PC-3 (cell line): ENCODE results near the gene FAM216B. TPM values are rescaled to one million over a fixed set of nuclear protein-coding genes. Genes with fewer than 3 reads are reported as not detected.

Experiments used
- ATAC-seq: fragments of 200-7000 bp; cut with Tn5 transposase; 2 replicates; pipeline ENCODE4 v1.9.1; 2020; ENCODE audit warnings: mild to moderate bottlenecking, moderate library complexity
- BruUV-seq: library from RNA; stranded (reverse); fragments of 400-500 nt; replicated peaks from 2 replicates; lab custom pipeline; 2021; lab: Mats Ljungman, UMichigan
- CTCF ChIA-PET: fragments of 300-600 bp; sonication (Branson Sonifier 250); formaldehyde crosslinking; loops from one replicate; lab custom pipeline; 2022; ENCODE audit warnings: antibody characterized with exemption; lab: Charles Lee
- POLR2A ChIA-PET: fragments of 300-600 bp; sonication (Branson Sonifier 250); formaldehyde crosslinking; loops from one replicate; lab custom pipeline; 2022; ENCODE audit warnings: antibody characterized with exemption; ENCODE audit not compliant: unreplicated experiment; lab: Charles Lee
- DNase-seq: peaks from one replicate; pipeline ENCODE4 v3.0.0-alpha.2; 2015
- H2AFZ ChIP-seq: fragments of 300-600 bp; sonication (generic); 2 replicates; pipeline ENCODE4 v1.6.0; 2016; ENCODE audit warnings: antibody characterized with exemption, low read length
- H3F3A ChIP-seq: fragments of 300-600 bp; sonication (generic); one replicate; pipeline ENCODE4 v1.6.0; 2017; ENCODE audit warnings: antibody characterized with exemption, low read length, control low read depth, mild to moderate bottlenecking; ENCODE audit not compliant: unreplicated experiment
- H3K27ac ChIP-seq: fragments of 300-600 bp; sonication (generic); 2 replicates; pipeline ENCODE4 v1.5.1; 2016; ENCODE audit warnings: mild to moderate bottlenecking, low read length
- H3K27me3 ChIP-seq: fragments of 300-600 bp; sonication (generic); 2 replicates; pipeline ENCODE4 v1.6.1; 2016; ENCODE audit warnings: low read length, mixed read lengths
- H3K36me3 ChIP-seq: fragments of 300-600 bp; sonication (generic); 2 replicates; pipeline ENCODE4 v1.6.1; 2016; ENCODE audit warnings: low read depth, mixed run types, low read length, mixed read lengths
- H3K4me1 ChIP-seq: fragments of 300-600 bp; sonication (generic); 2 replicates; pipeline ENCODE4 v1.5.1; 2016; ENCODE audit warnings: low read length; ENCODE audit not compliant: insufficient read depth
- H3K4me2 ChIP-seq: fragments of 300-600 bp; sonication (generic); 2 replicates; pipeline ENCODE4 v1.6.0; 2016; ENCODE audit warnings: low read length
- H3K4me3 ChIP-seq: fragments of 300-600 bp; sonication (generic); 2 replicates; pipeline ENCODE4 v1.5.1; 2016; ENCODE audit warnings: mild to moderate bottlenecking, low read length, mixed read lengths
- H3K79me2 ChIP-seq: fragments of 300-600 bp; sonication (generic); 2 replicates; pipeline ENCODE4 v1.6.1; 2017; ENCODE audit warnings: low read length, mixed read lengths
- H3K9ac ChIP-seq: fragments of 300-600 bp; sonication (generic); 2 replicates; pipeline ENCODE4 v1.6.0; 2016; ENCODE audit warnings: mild to moderate bottlenecking, low read length
- H3K9me2 ChIP-seq: fragments of 300-600 bp; sonication (generic); replicated peaks from 2 replicates; pipeline ENCODE4 v1.6.1; 2016; ENCODE audit warnings: mixed run types, low read length, mixed read lengths
- H3K9me3 ChIP-seq: fragments of 300-600 bp; sonication (generic); 2 replicates; pipeline ENCODE4 v1.6.1; 2016; ENCODE audit warnings: low read length, mixed read lengths
- H4K20me1 ChIP-seq: fragments of 300-600 bp; sonication (generic); 2 replicates; pipeline ENCODE4 v1.6.1; 2016; ENCODE audit warnings: low read length, mixed read lengths
- EZH2 ChIP-seq: fragments of 300-600 bp; sonication (generic); IDR thresholded peaks from one replicate; pipeline ENCODE4 v1.6.1; 2017; ENCODE audit warnings: antibody characterized with exemption, mild to moderate bottlenecking, low read length; ENCODE audit not compliant: unreplicated experiment
- EZH2phosphoT487 ChIP-seq: fragments of 300-600 bp; sonication (generic); IDR thresholded peaks from 2 replicates; pipeline ENCODE4 v1.6.1; 2018; ENCODE audit warnings: mild to moderate bottlenecking, antibody characterized with exemption, low read length, borderline replicate concordance
- intact Hi-C: fragments of 100-400 bp; cut with micrococcal nuclease; formaldehyde crosslinking; loops from 2 replicates; pipeline ENCODE4 v1.9.0; 2023
- total RNA-seq: library from RNA; depleted of rRNA; stranded (reverse); fragments of >200 nt; gene quantifications from 2 replicates; pipeline ENCODE4 v1.2.3, GENCODE V29; 2014
- TF ChIP-seq, protein P1 (sequence below): fragments of 300-600 bp; sonication (generic); conservative IDR thresholded peaks from 2 replicates; pipeline ENCODE4 v1.5.1; 2017; ENCODE audit warnings: antibody characterized with exemption, low read depth, mild to moderate bottlenecking, low read length

Gene FAM216B
- total RNA-seq, 1 experiment from 2014 or later: not detected

DNA sequence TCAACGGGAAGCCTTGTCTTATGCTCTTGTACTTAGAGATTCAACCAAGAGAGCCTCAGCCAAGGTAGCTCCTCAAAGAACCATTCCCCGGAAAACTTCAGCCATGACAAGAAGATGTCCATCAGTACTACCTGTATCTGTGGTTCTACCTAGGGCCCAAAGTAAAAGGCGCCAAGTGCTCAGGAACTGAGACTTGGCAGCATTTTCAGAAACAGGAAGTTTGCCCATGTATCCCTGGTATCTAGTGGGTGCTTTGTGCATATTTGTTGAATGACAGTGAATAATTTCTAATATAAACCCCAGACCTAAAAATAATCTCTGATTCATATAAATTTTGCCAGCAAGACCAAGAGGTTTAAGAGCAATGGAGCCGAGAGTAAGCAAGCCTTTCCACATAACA, 7.2 kb downstream of the FAM216B start:
- DNase-seq: peak; percentile 72
- Histone ChIP-seq H3K4me1 (peaks cover 30% of the 10 kb centered on the region), H3K9ac (peak overlapping the region; percentile 57), H3K9me2 (no peaks in the 10 kb centered on the region), H4K20me1 (no peaks in the 10 kb centered on the region), H3K79me2 (no peaks in the 10 kb centered on the region), H3K27me3 (no peaks in the 10 kb centered on the region), H3K4me3 (peak overlapping the region; percentile 16; the same call in 1 of the 2 replicates), H3K27ac (peak overlapping the region; percentile 92), H3K4me2 (peak overlapping the region; percentile 70), H3F3A (no peaks in the 10 kb centered on the region), H2AFZ (no peak overlapping the region), H3K9me3 (no peaks in the 10 kb centered on the region), H3K36me3 (no peaks in the 10 kb centered on the region)
- CTCF ChIA-PET: no interaction called here
- no TSS peak for BruUV-seq
- POLR2A ChIA-PET: no interaction called here
- peak; percentile 75 for ATAC-seq
- TF ChIP-seq EZH2 (no peak), EZH2phosphoT487 (no peak)
- TF ChIP-seq, protein P1, sequence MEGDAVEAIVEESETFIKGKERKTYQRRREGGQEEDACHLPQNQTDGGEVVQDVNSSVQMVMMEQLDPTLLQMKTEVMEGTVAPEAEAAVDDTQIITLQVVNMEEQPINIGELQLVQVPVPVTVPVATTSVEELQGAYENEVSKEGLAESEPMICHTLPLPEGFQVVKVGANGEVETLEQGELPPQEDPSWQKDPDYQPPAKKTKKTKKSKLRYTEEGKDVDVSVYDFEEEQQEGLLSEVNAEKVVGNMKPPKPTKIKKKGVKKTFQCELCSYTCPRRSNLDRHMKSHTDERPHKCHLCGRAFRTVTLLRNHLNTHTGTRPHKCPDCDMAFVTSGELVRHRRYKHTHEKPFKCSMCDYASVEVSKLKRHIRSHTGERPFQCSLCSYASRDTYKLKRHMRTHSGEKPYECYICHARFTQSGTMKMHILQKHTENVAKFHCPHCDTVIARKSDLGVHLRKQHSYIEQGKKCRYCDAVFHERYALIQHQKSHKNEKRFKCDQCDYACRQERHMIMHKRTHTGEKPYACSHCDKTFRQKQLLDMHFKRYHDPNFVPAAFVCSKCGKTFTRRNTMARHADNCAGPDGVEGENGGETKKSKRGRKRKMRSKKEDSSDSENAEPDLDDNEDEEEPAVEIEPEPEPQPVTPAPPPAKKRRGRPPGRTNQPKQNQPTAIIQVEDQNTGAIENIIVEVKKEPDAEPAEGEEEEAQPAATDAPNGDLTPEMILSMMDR: no peak
- intact Hi-C loops: no loop called here

DNA sequence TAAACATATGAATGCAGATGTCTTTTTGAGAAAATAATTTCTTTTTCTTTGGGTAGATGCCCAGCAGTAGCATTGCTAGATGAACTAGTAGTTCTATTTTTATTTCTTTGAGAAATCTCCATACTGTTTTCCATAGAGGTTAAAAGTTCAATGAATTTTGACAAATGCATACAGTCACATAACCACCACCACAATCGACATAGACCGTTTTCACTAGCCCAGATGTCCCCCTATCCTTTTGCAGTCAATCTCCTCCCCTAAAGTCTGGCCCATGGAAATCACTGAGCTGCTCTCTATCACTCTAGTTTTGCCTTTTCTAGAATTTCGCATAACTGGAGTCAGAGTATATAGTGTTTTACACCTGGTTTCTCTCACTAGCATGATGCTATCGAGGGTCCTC, 10.8 kb downstream of the FAM216B start:
- H3K9me2 ChIP-seq: no peaks in the 10 kb centered on the region
- no peaks in the 10 kb centered on the region for H3F3A ChIP-seq
- TF ChIP-seq EZH2: no peak
- TF ChIP-seq, protein P1: no peak
- no peak for TF ChIP-seq EZH2phosphoT487
- H3K27me3 ChIP-seq: no peaks in the 10 kb centered on the region
- H3K9me3 ChIP-seq: no peaks in the 10 kb centered on the region
- intact Hi-C loops: no loop called here
- peaks cover 30% of the 10 kb centered on the region for H3K4me1 ChIP-seq
- BruUV-seq: no TSS peak
- no peaks in the 10 kb centered on the region for H3K79me2 ChIP-seq
- no peak overlapping the region for H3K4me2 ChIP-seq
- H4K20me1 ChIP-seq: no peaks in the 10 kb centered on the region
- DNase-seq: no peak
- no peak overlapping the region for H3K27ac ChIP-seq
- no peak overlapping the region for H3K4me3 ChIP-seq
- POLR2A ChIA-PET: no interaction called here
- H2AFZ ChIP-seq: no peak overlapping the region
- no peak for ATAC-seq
- no peaks in the 10 kb centered on the region for H3K36me3 ChIP-seq
- H3K9ac ChIP-seq: no peak overlapping the region
- CTCF ChIA-PET: no interaction called here

DNA sequence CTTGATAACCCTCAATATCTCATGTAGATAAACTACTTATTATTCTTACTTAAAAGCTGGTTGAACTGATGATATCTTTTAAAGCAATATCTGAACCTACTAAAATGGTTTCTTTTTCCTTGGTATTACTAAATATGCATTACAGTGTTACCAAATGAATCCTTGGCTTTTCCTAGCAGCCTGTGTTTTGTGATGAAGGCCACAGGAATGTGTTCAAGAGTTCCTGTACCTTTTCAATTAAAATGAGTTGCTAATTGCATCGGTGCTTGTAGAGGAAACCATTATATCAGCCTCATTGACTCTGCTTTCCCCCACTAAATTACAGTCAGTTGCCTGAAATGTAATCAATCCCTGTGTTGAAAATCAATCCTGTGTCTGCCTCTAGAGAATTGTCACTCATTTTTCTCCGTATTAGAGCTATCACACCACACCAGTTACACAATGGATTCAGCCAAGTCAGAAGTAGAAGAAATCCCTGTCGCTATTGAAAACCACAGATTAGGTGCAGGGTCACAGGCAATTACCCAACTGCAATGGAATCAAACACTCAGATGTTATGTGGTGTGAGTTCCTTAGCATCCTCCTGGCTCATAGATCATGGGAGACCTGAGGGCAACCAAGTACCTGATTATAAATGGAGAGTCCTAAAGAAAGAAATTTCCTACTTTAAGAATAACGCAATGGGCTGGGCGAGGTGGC, 13.3 kb downstream of the FAM216B start:
- no peak overlapping the region for H3K4me3 ChIP-seq
- no peak overlapping the region for H3K4me2 ChIP-seq
- no peaks in the 10 kb centered on the region for H3K27me3 ChIP-seq
- H3K9me2 ChIP-seq: no peaks in the 10 kb centered on the region
- no peak for DNase-seq
- intact Hi-C loops: no loop called here
- no peaks in the 10 kb centered on the region for H3F3A ChIP-seq
- no peak for TF ChIP-seq EZH2phosphoT487
- BruUV-seq: no TSS peak
- POLR2A ChIA-PET: no interaction called here
- ATAC-seq: no peak
- H4K20me1 ChIP-seq: no peaks in the 10 kb centered on the region
- CTCF ChIA-PET: no interaction called here
- peaks cover 7% of the 10 kb centered on the region for H3K4me1 ChIP-seq
- no peaks in the 10 kb centered on the region for H3K36me3 ChIP-seq
- no peak overlapping the region for H3K27ac ChIP-seq
- H3K9me3 ChIP-seq: no peaks in the 10 kb centered on the region
- no peak overlapping the region for H2AFZ ChIP-seq
- no peak overlapping the region for H3K9ac ChIP-seq
- no peaks in the 10 kb centered on the region for H3K79me2 ChIP-seq
